Hepatocyte (in vitro differentiated cells): ENCODE data around the gene OPN1SW. TPM values are rescaled to one million over a fixed set of nuclear protein-coding genes. Genes with fewer than 3 reads are reported as not detected.

Source experiments
- DNase-seq: peaks from one replicate; pipeline ENCODE4 v3.0.0-alpha.2; 2016; ENCODE audit warnings: low spot score
- H2AFZ ChIP-seq: fragments of 200-600 bp; sonication (generic); 2 replicates; pipeline ENCODE4 v1.6.0; 2016; ENCODE audit warnings: antibody characterized with exemption, mild to moderate bottlenecking
- H3K27ac ChIP-seq: fragments of 200-600 bp; sonication (generic); 2 replicates; pipeline ENCODE4 v1.5.1; 2016; ENCODE audit warnings: mild to moderate bottlenecking
- H3K27me3 ChIP-seq: fragments of 200-600 bp; sonication (generic); 2 replicates; pipeline ENCODE4 v1.6.1; 2016
- H3K36me3 ChIP-seq: fragments of 200-600 bp; sonication (generic); replicated peaks from 2 replicates; pipeline ENCODE4 v1.5.1; 2016; ENCODE audit warnings: low read depth; ENCODE audit not compliant: insufficient read depth
- H3K4me1 ChIP-seq: fragments of 200-600 bp; sonication (generic); 2 replicates; pipeline ENCODE4 v1.5.1; 2016; ENCODE audit warnings: mild to moderate bottlenecking, moderate library complexity; ENCODE audit not compliant: insufficient read depth
- H3K4me2 ChIP-seq: fragments of 200-600 bp; sonication (generic); 2 replicates; pipeline ENCODE4 v1.6.0; 2016
- H3K4me3 ChIP-seq: fragments of 200-600 bp; sonication (generic); 2 replicates; pipeline ENCODE4 v1.5.1; 2016; ENCODE audit warnings: mild to moderate bottlenecking
- H3K79me2 ChIP-seq: fragments of 200-600 bp; sonication (generic); 2 replicates; pipeline ENCODE4 v1.6.0; 2017; ENCODE audit warnings: mild to moderate bottlenecking
- H3K9me2 ChIP-seq: fragments of 200-600 bp; sonication (generic); replicated peaks from 2 replicates; pipeline ENCODE4 v1.6.0; 2017; ENCODE audit warnings: mild to moderate bottlenecking; ENCODE audit not compliant: insufficient read depth
- H3K9me3 ChIP-seq: fragments of 200-600 bp; sonication (generic); 2 replicates; pipeline ENCODE4 v1.5.1; 2016; ENCODE audit warnings: low read depth, mild to moderate bottlenecking
- H4K20me1 ChIP-seq: fragments of 200-600 bp; sonication (generic); 2 replicates; pipeline ENCODE4 v1.6.0; 2016; ENCODE audit warnings: mild to moderate bottlenecking; ENCODE audit not compliant: insufficient read depth, poor library complexity, severe bottlenecking
- CTCF ChIP-seq: fragments of 200-600 bp; sonication (generic); IDR thresholded peaks from 2 replicates; pipeline ENCODE4 v1.5.1; 2016; ENCODE audit warnings: antibody characterized with exemption, mild to moderate bottlenecking; ENCODE audit not compliant: poor library complexity
- EZH2 ChIP-seq: fragments of 200-600 bp; sonication (generic); IDR thresholded peaks from 2 replicates; pipeline ENCODE4 v1.6.1; 2016; ENCODE audit warnings: antibody characterized with exemption, mild to moderate bottlenecking, borderline replicate concordance
- EZH2phosphoT487 ChIP-seq: fragments of 200-600 bp; sonication (generic); IDR thresholded peaks from one replicate; pipeline ENCODE4 v1.6.1; 2018; ENCODE audit warnings: antibody characterized with exemption, mild to moderate bottlenecking, low read depth, moderate library complexity; ENCODE audit not compliant: unreplicated experiment, severe bottlenecking
- WGBS: methylation state at CpG from one replicate; pipeline ENCODE4 v1.1.6; 2016; ENCODE audit warnings: low lambda C conversion rate; ENCODE audit errors: missing lambda C conversion rate; 5-methylcytosine and 5-hydroxymethylcytosine counted together
- polyA plus RNA-seq: library from polyadenylated mRNA; unstranded; fragments of >200 nt; fragmentation: Nextera tagmentation; extraction: Ambion mirVana; gene quantifications from 2 replicates; pipeline ENCODE4 v1.2.1, GENCODE V29; 2016
- total RNA-seq: library from RNA; depleted of rRNA; stranded (reverse); fragments of >200 nt; gene quantifications from 2 replicates; pipeline ENCODE4 v1.2.3, GENCODE V29; 2014

OPN1SW gene
- total and polyA plus RNA-seq, 2 experiments from 2014 or later = not detected

GRCh38 chr7:128735436-128735835 is 40.2 kb downstream of the OPN1SW start:
- WGBS = 90% methylated on average over 5 of the region's 5 CpGs
- no peaks in the 10 kb centered on the region for H3K9me2 ChIP-seq
- no peaks in the 10 kb centered on the region for H3K36me3 ChIP-seq
- peaks cover 7% of the 10 kb centered on the region for H3K4me1 ChIP-seq
- no peaks in the 10 kb centered on the region for H3K9me3 ChIP-seq
- H4K20me1 ChIP-seq = peaks cover 6% of the 10 kb centered on the region
- H3K27me3 ChIP-seq = peaks cover 16% of the 10 kb centered on the region
- H3K4me3 ChIP-seq = no peak overlapping the region
- no peak overlapping the region for H3K27ac ChIP-seq
- no peak for DNase-seq
- no peak overlapping the region for H3K4me2 ChIP-seq
- peaks cover 12% of the 10 kb centered on the region for H3K79me2 ChIP-seq
- TF ChIP-seq EZH2phosphoT487 (no peak), EZH2 (no peak), CTCF (no peak)
- no peak overlapping the region for H2AFZ ChIP-seq

GRCh38 chr7:128734890-128735289 is 40.7 kb downstream of the OPN1SW start:
- peaks cover under 1% of the 10 kb centered on the region for H4K20me1 ChIP-seq
- H3K4me3 ChIP-seq = no peak overlapping the region
- no peak overlapping the region for H3K4me2 ChIP-seq
- TF ChIP-seq EZH2phosphoT487 (no peak), EZH2 (no peak)
- H2AFZ ChIP-seq = no peak overlapping the region
- H3K9me3 ChIP-seq = no peaks in the 10 kb centered on the region
- H3K9me2 ChIP-seq = no peaks in the 10 kb centered on the region
- 89% methylated on average over 1 of the region's 1 CpG for WGBS
- peaks cover 16% of the 10 kb centered on the region for H3K27me3 ChIP-seq
- no peaks in the 10 kb centered on the region for H3K36me3 ChIP-seq
- peaks cover 6% of the 10 kb centered on the region for H3K79me2 ChIP-seq
- H3K4me1 ChIP-seq = peaks cover 7% of the 10 kb centered on the region
- no peak overlapping the region for H3K27ac ChIP-seq
- DNase-seq = no peak

- Histone ChIP-seq H3K4me3 (no peak overlapping the region), H3K9me3 (no peaks in the 10 kb centered on the region), H3K36me3 (no peaks in the 10 kb centered on the region), H3K79me2 (no peaks in the 10 kb centered on the region), H2AFZ (no peak overlapping the region), H3K27ac (no peak overlapping the region), H3K4me2 (no peak overlapping the region), H3K27me3 (peaks cover 16% of the 10 kb centered on the region), H3K4me1 (peaks cover 6% of the 10 kb centered on the region), H4K20me1 (no peaks in the 10 kb centered on the region), H3K9me2 (no peaks in the 10 kb centered on the region)
- 87% methylated on average over 2 of the region's 2 CpGs for WGBS
- DNase-seq = no peak
- no peak for TF ChIP-seq EZH2
- no peak for TF ChIP-seq EZH2phosphoT487
- TF ChIP-seq CTCF = no peak
Observed at GRCh38 chr7:128733278-128733645, 42.3 kb downstream of the OPN1SW start.

DNA sequence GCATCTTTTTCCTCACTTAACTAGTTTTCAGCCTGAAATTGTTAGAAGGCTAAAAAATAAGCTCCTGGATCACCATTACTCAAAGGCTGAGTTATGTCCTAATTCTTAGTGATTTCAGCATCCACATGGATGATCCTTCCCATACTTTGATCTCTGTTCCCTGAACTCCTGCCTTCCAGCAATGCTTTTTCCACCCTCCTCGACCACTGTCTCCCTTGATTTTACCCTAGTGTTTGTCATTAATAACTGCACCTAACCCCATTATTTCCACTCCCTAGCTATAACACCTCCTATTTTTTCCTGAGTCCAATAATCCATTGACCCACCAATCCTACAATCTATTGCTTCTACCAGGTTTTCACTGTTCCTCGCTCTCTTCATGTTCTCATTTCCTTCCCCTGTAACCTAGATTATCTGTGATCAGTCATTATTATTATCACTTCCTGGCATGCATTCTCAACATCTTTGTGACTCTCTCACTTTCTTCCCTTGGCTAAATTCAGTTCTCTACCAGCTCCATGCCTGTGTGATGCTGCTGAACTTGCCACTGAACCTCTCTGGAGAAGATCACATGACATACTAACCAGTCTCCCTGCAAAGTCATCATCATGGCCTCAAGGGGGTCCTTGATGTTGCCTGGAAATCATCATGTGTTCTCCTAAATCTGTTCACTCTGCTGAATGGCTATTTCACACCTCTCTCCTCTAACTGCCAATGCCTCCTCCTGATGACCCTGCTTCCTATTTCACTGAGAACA is 42.9 kb downstream of the OPN1SW start:
- no peak for DNase-seq
- TF ChIP-seq EZH2 (no peak), CTCF (no peak), EZH2phosphoT487 (no peak)
- Histone ChIP-seq H4K20me1 (no peaks in the 10 kb centered on the region), H3K4me1 (peaks cover 2% of the 10 kb centered on the region), H3K27ac (no peak overlapping the region), H3K9me2 (no peaks in the 10 kb centered on the region), H3K79me2 (no peaks in the 10 kb centered on the region), H3K36me3 (no peaks in the 10 kb centered on the region), H3K4me2 (no peak overlapping the region), H3K27me3 (peaks cover 16% of the 10 kb centered on the region), H3K4me3 (no peak overlapping the region), H2AFZ (no peak overlapping the region), H3K9me3 (no peaks in the 10 kb centered on the region)
- 80% methylated on average over 2 of the region's 2 CpGs for WGBS
